Panc1 (cell line): Measurements from ENCODE around the gene EFTUD2. TPM values are rescaled to one million over a fixed set of nuclear protein-coding genes. Genes with fewer than 3 reads are reported as not detected.

Source experiments
- ATAC-seq: fragments of 200-7000 bp; cut with Tn5 transposase; 2 replicates; pipeline ENCODE4 v1.9.1; 2020; ENCODE audit warnings: mild to moderate bottlenecking, moderate library complexity
- BruUV-seq: library from RNA; stranded (reverse); fragments of 400-500 nt; replicated peaks from 2 replicates; lab custom pipeline; 2021; lab: Mats Ljungman, UMichigan
- CTCF ChIA-PET: fragments of 300-600 bp; sonication (Branson Sonifier 250); formaldehyde crosslinking; loops from one replicate; lab custom pipeline; 2022; ENCODE audit warnings: antibody characterized with exemption; lab: Charles Lee
- POLR2A ChIA-PET: fragments of 300-600 bp; sonication (Branson Sonifier 250); formaldehyde crosslinking; loops from one replicate; lab custom pipeline; 2022; ENCODE audit warnings: antibody characterized with exemption; lab: Charles Lee
- DNase-seq: peaks from one replicate; pipeline ENCODE4 v3.0.0-alpha.2; 2010; ENCODE audit warnings: low read depth, low spot score
- H3K27ac ChIP-seq: 2 replicates; pipeline ENCODE4 v1.5.1; 2011; ENCODE audit warnings: mild to moderate bottlenecking, low read length, inconsistent platforms
- H3K27me3 ChIP-seq: fragments of 200-500 bp; sonication (Bioruptor generic); 2 replicates; pipeline ENCODE4 v1.6.0; 2014; ENCODE audit warnings: low read length, inconsistent platforms; ENCODE audit not compliant: control insufficient read depth, insufficient read depth
- H3K36me3 ChIP-seq: fragments of 200-500 bp; sonication (Bioruptor generic); 2 replicates; pipeline ENCODE4 v1.5.1; 2014; ENCODE audit warnings: inconsistent platforms, mild to moderate bottlenecking, low read length, moderate library complexity; ENCODE audit not compliant: control insufficient read depth, insufficient read depth
- H3K4me1 ChIP-seq: 2 replicates; pipeline ENCODE4 v1.5.1; 2011; ENCODE audit warnings: inconsistent platforms, mild to moderate bottlenecking, low read length, moderate library complexity; ENCODE audit not compliant: control insufficient read depth, insufficient read depth
- H3K4me3 ChIP-seq, 2 experiments: 2 replicates each; pipeline ENCODE4 v1.5.1; 2011 to 2012; ENCODE audit warnings: low read depth in 2 of 2, low read length in 2 of 2, mild to moderate bottlenecking in 2 of 2, inconsistent platforms in 1 of 2, moderate library complexity in 1 of 2
- H3K9me3 ChIP-seq: fragments of 200-500 bp; sonication (Bioruptor generic); 2 replicates; pipeline ENCODE4 v1.5.1; 2014; ENCODE audit warnings: low read depth, mild to moderate bottlenecking, inconsistent platforms, low read length, moderate library complexity; ENCODE audit not compliant: control insufficient read depth, insufficient read depth
- POLR2AphosphoS5 ChIP-seq: IDR thresholded peaks from 2 replicates; pipeline ENCODE4 v1.6.1; 2012; ENCODE audit warnings: mild to moderate bottlenecking, low read depth, low read length, moderate library complexity
- REST ChIP-seq, 2 experiments: IDR thresholded peaks; 2 replicates each; pipeline ENCODE4 v1.6.1; 2011 to 2012; ENCODE audit warnings: low read depth in 2 of 2, control low read depth in 1 of 2, low read length in 1 of 2, mild to moderate bottlenecking in 1 of 2, moderate library complexity in 1 of 2; ENCODE audit not compliant: insufficient read depth in 1 of 2
- SIN3A ChIP-seq: IDR thresholded peaks from 2 replicates; pipeline ENCODE4 v1.6.1; 2012; ENCODE audit warnings: low read depth, mild to moderate bottlenecking, low read length, moderate library complexity, borderline replicate concordance; ENCODE audit not compliant: insufficient read depth
- TCF7L2 ChIP-seq: IDR thresholded peaks from 2 replicates; pipeline ENCODE4 v1.6.1; 2011; ENCODE audit warnings: mild to moderate bottlenecking, low read depth, low read length, inconsistent platforms
- in situ Hi-C: cut with HindIII; loops from 2 replicates; pipeline ENCODE4 v1.10.0; 2016; ENCODE audit warnings: low sequenced_read_pairs, low pct_unique_long_range_greater_than_20kb
- intact Hi-C: fragments of 100-400 bp; cut with micrococcal nuclease; formaldehyde crosslinking; loops from one replicate; pipeline ENCODE4 v1.10.0; 2022; ENCODE audit not compliant: unreplicated experiment
- total RNA-seq: library from RNA; stranded (reverse); gene quantifications from one replicate; pipeline ENCODE4 v1.2.1, GENCODE V29; 2021; ENCODE audit not compliant: unreplicated experiment
- TF ChIP-seq, protein P1 (sequence below): fragments of 450-650 bp; IDR thresholded peaks from 2 replicates; pipeline ENCODE4 v1.5.1; 2017; ENCODE audit warnings: mild to moderate bottlenecking

The EFTUD2 gene
- total RNA-seq, 1 experiment from 2014 or later = 98.0 TPM

DNA sequence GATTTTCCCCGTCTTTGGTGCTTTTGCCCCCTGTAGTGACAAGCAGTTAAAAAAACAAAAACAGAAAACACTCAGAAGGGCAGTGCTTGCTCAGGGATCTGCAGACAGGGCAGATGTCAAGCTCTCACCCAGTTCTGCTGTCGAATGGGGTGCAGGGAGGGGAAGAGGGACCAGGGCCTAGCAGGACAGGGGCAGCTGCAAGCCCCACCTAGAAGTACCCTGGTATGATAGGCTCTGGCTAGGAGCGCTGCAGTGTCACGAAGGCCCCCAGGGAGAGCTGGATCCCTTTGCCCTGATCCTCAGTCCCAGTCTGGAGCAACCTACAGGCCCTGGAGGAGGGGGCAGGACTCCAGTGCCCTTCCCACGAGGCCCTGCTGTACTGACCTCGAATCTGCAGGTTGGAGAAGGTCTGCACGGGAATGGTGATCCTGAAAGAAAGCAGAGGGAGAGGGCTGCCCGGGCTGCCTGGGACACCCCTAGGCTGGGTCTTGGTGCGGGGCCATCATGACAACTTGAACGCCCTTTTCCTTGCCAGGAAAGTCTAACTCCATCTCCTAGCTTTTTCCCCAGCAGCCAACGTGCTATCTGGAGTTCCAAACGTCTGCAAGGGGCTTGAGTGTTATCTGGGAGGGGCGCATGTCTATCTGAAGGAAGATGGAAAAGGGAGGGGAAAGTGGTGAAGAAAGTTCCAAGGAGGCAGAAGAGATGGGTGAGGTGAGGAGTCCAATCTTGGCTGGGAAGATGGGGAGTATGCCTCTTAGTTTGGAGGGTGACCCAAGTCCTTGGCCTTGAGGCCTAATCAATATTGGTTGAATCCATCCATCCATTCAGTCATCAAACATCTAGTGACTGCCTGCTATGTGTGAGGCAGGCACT lies 11.2 kb upstream of the EFTUD2 start:
- ChIA-PET CTCF (interaction anchor here (0.6 to 1.0 kb wide), 3 partner anchors 17 to 58 kb away, joined by 3 to 6 read pairs (median 3); partner anchors contain the start of gene C1QL1), POLR2A (interaction anchor here (0.7 kb wide), 1 partner anchor 155 kb away, joined by 4 read pairs; no protein-coding TSS in a partner anchor)
- no peaks in the 10 kb centered on the region for H3K9me3 ChIP-seq
- H3K4me3 ChIP-seq = no peak overlapping the region
- intact Hi-C loops = no loop called here
- no peaks in the 10 kb centered on the region for H3K27me3 ChIP-seq
- TF ChIP-seq TCF7L2 (no peak), POLR2AphosphoS5 (no peak), SIN3A (no peak), REST (IDR thresholded peaks at IDR 0.05; ENCODE audit: insufficient read depth in 1 of 2, low read depth in 2 of 2, low read length in 1 of 2) (no peak)
- TF ChIP-seq, protein P1, sequence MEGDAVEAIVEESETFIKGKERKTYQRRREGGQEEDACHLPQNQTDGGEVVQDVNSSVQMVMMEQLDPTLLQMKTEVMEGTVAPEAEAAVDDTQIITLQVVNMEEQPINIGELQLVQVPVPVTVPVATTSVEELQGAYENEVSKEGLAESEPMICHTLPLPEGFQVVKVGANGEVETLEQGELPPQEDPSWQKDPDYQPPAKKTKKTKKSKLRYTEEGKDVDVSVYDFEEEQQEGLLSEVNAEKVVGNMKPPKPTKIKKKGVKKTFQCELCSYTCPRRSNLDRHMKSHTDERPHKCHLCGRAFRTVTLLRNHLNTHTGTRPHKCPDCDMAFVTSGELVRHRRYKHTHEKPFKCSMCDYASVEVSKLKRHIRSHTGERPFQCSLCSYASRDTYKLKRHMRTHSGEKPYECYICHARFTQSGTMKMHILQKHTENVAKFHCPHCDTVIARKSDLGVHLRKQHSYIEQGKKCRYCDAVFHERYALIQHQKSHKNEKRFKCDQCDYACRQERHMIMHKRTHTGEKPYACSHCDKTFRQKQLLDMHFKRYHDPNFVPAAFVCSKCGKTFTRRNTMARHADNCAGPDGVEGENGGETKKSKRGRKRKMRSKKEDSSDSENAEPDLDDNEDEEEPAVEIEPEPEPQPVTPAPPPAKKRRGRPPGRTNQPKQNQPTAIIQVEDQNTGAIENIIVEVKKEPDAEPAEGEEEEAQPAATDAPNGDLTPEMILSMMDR = no peak
- ATAC-seq (no peak), DNase-seq (no peak)
- H3K27ac ChIP-seq = no peak overlapping the region
- H3K36me3 ChIP-seq = no peaks in the 10 kb centered on the region
- BruUV-seq = no TSS peak
- no peaks in the 10 kb centered on the region for H3K4me1 ChIP-seq
- in situ Hi-C loops = no loop called here

- ChIA-PET CTCF (interaction anchor here (0.6 kb wide), 2 partner anchors 45 to 226 kb away, joined by 3 read pairs; partner anchors contain the start of gene ACBD4), POLR2A (interaction anchor here (0.7 kb wide), 1 partner anchor 154 kb away, joined by 4 read pairs; no protein-coding TSS in a partner anchor)
- ATAC-seq (no peak), DNase-seq (no peak)
- no peak overlapping the region for H3K4me3 ChIP-seq
- no peaks in the 10 kb centered on the region for H3K27me3 ChIP-seq
- no peaks in the 10 kb centered on the region for H3K4me1 ChIP-seq
- BruUV-seq = no TSS peak
- TF ChIP-seq TCF7L2 = no peak
- TF ChIP-seq, protein P1 = no peak
- intact Hi-C loops (no loop called here), in situ Hi-C loops (no loop called here)
- no peaks in the 10 kb centered on the region for H3K9me3 ChIP-seq
- no peak overlapping the region for H3K27ac ChIP-seq
- no peaks in the 10 kb centered on the region for H3K36me3 ChIP-seq
These were observed 10.5 kb upstream of the EFTUD2 start for GRCh38 chr17:44909681-44910144.
